Liver (tissue), 9 donors: Measurements from ENCODE around the gene MYO16. TPM values are rescaled to one million over a fixed set of nuclear protein-coding genes. Genes with fewer than 3 reads are reported as not detected.

Source experiments
- DNase-seq: peaks from one replicate; pipeline ENCODE4 v3.0.0-alpha.2; 2017; ENCODE audit warnings: low spot score
- H3K27ac ChIP-seq, 2 donors: one replicate each; pipeline ENCODE4 v1.7.0; 2013; ENCODE audit warnings: inconsistent platforms in 2 of 2, low read length in 2 of 2, control low read depth in 1 of 2, low read depth in 1 of 2, mild to moderate bottlenecking in 1 of 2
- H3K27me3 ChIP-seq, 4 donors: one replicate each; pipeline versions ENCODE4 v1.6.1 to v1.7.0; 2013; ENCODE audit warnings: low read length in 3 of 4, inconsistent platforms in 1 of 4, mild to moderate bottlenecking in 1 of 4, moderate library complexity in 1 of 4; ENCODE audit not compliant: control insufficient read depth in 4 of 4, insufficient read depth in 4 of 4
- H3K36me3 ChIP-seq, 4 donors: one replicate each; pipeline versions ENCODE4 v1.6.1 to v1.7.0; 2013; ENCODE audit warnings: low read length in 3 of 4, mild to moderate bottlenecking in 3 of 4, low read depth in 1 of 4, moderate library complexity in 1 of 4; ENCODE audit not compliant: control insufficient read depth in 4 of 4, insufficient read depth in 3 of 4
- H3K4me1 ChIP-seq, 4 donors: one replicate each; pipeline versions ENCODE4 v1.6.1 to v1.7.0; 2013; ENCODE audit warnings: low read length in 3 of 4, mild to moderate bottlenecking in 3 of 4, moderate library complexity in 1 of 4; ENCODE audit not compliant: control insufficient read depth in 4 of 4, insufficient read depth in 4 of 4
- H3K4me3 ChIP-seq, 3 donors: one replicate each; pipeline versions ENCODE4 v1.6.1 to v1.7.0; 2013; ENCODE audit warnings: low read length in 3 of 3, control low read depth in 1 of 3, low read depth in 1 of 3, mild to moderate bottlenecking in 1 of 3
- H3K9ac ChIP-seq, 2 donors: one replicate each; pipeline ENCODE4 v1.7.0; 2013; ENCODE audit warnings: low read length in 2 of 2, mild to moderate bottlenecking in 2 of 2, moderate library complexity in 2 of 2, control low read depth in 1 of 2, low read depth in 1 of 2
- H3K9me3 ChIP-seq, 4 donors: one replicate each; pipeline versions ENCODE4 v1.6.1 to v1.7.0; 2013; ENCODE audit warnings: low read length in 3 of 4; ENCODE audit not compliant: control insufficient read depth in 4 of 4
- CTCF ChIP-seq: fragments of 150-350 bp; IDR thresholded peaks from 2 replicates; pipeline ENCODE4 v1.5.1; 2017; ENCODE audit warnings: improper control_type of control experiment, low read depth, low read length; ENCODE audit not compliant: missing input control
- EGR1 ChIP-seq, 2 donors: IDR thresholded peaks; 2 replicates each; pipeline ENCODE4 v1.6.1; 2016 to 2018; ENCODE audit warnings: antibody characterized with exemption in 2 of 2, low read depth in 2 of 2
- FOXA1 ChIP-seq: IDR thresholded peaks from 2 replicates; pipeline ENCODE4 v1.6.1; 2016; ENCODE audit warnings: antibody characterized with exemption
- FOXA2 ChIP-seq: IDR thresholded peaks from 2 replicates; pipeline ENCODE4 v1.6.1; 2016; ENCODE audit warnings: antibody characterized with exemption
- GABPA ChIP-seq, 2 donors: IDR thresholded peaks in 1 of 2; conservative IDR thresholded peaks in 1 of 2; 2 replicates each; pipeline ENCODE4 v1.6.1; 2016; ENCODE audit warnings: antibody characterized with exemption in 2 of 2, mild to moderate bottlenecking in 1 of 2, moderate library complexity in 1 of 2
- HNF4A ChIP-seq, 2 donors: conservative IDR thresholded peaks; 2 replicates each; pipeline ENCODE4 v1.6.1; 2016; ENCODE audit warnings: antibody characterized with exemption in 2 of 2, mild to moderate bottlenecking in 2 of 2
- HNF4G ChIP-seq: IDR thresholded peaks from 2 replicates; pipeline ENCODE4 v1.6.1; 2016; ENCODE audit warnings: antibody characterized with exemption
- MAX ChIP-seq: IDR thresholded peaks from 2 replicates; pipeline ENCODE4 v1.6.1; 2016; ENCODE audit warnings: antibody characterized with exemption
- NR2F2 ChIP-seq: IDR thresholded peaks from 2 replicates; pipeline ENCODE4 v1.6.1; 2016; ENCODE audit warnings: antibody characterized with exemption
- RAD21 ChIP-seq, 2 donors: IDR thresholded peaks; 2 replicates each; pipeline ENCODE4 v1.6.1; 2016; ENCODE audit warnings: antibody characterized with exemption in 2 of 2, mild to moderate bottlenecking in 2 of 2
- REST ChIP-seq: IDR thresholded peaks from 2 replicates; pipeline ENCODE4 v1.6.1; 2016; ENCODE audit warnings: antibody characterized with exemption, mild to moderate bottlenecking
- RXRA ChIP-seq, 2 donors: IDR thresholded peaks; 2 replicates each; pipeline ENCODE4 v1.6.1; 2017 to 2018; ENCODE audit warnings: antibody characterized with exemption in 2 of 2, mild to moderate bottlenecking in 1 of 2
- SP1 ChIP-seq: IDR thresholded peaks from 2 replicates; pipeline ENCODE4 v1.6.1; 2018; ENCODE audit warnings: antibody characterized with exemption, mild to moderate bottlenecking
- YY1 ChIP-seq: IDR thresholded peaks from 2 replicates; pipeline ENCODE4 v1.6.1; 2016; ENCODE audit warnings: antibody characterized with exemption, mild to moderate bottlenecking
- ZBTB33 ChIP-seq: IDR thresholded peaks from 2 replicates; pipeline ENCODE4 v1.6.1; 2016; ENCODE audit warnings: antibody characterized with exemption
- WGBS: extraction: QIAGEN DNeasy Blood & Tissue Kit; methylation state at CpG from one replicate; pipeline ENCODE4 v1.1.7; 2013; 5-methylcytosine and 5-hydroxymethylcytosine counted together
- polyA plus RNA-seq, 2 donors: library from polyadenylated mRNA; stranded (reverse) in 1 of 2; unstranded in 1 of 2; fragments of 200-250 nt in 1 of 2; fragments of >200 nt in 1 of 2; fragmentation: Nextera tagmentation in 1 of 2; extraction: Ambion mirVana in 1 of 2; gene quantifications; one replicate each; pipeline versions ENCODE4 v1.2.1 to v1.2.3, GENCODE V29; 2013 to 2015
- total RNA-seq, 2 donors: library from RNA; depleted of rRNA; stranded (reverse); fragments of >200 nt; gene quantifications; one replicate each; pipeline ENCODE4 v1.2.3, GENCODE V29; 2014
- donor health status: healthy.
- donor health status: healthy.
- donor health status: healthy.
- donor health status: healthy.
- donor health status: healthy.

MYO16 gene
- total and polyA plus RNA-seq, 4 donors: 0.37 to 1.1 (median 0.68) TPM

- 80% methylated on average over 2 of the region's 2 CpGs for WGBS
- H3K36me3 ChIP-seq: no peaks in the 10 kb centered on the region
- H3K4me1 ChIP-seq: no peaks in the 10 kb centered on the region
- H3K4me3 ChIP-seq: no peak overlapping the region
- TF ChIP-seq ZBTB33 (no peak), YY1 (no peak), RXRA (IDR thresholded peaks at IDR 0.05) (no peak), SP1 (no peak), FOXA1 (no peak), GABPA (IDR thresholded peaks at IDR 0.05 in 1 of 2, conservative IDR thresholded peaks at IDR 0.05 in 1 of 2) (no peak), CTCF (no peak), FOXA2 (no peak), HNF4A (conservative IDR thresholded peaks at IDR 0.05) (no peak), HNF4G (no peak), EGR1 (IDR thresholded peaks at IDR 0.05; ENCODE audit: low read depth in 2 of 2) (no peak), NR2F2 (no peak), MAX (no peak), REST (no peak), RAD21 (IDR thresholded peaks at IDR 0.05) (no peak)
- DNase-seq: no peak
- H3K9me3 ChIP-seq: no peaks in the 10 kb centered on the region
- H3K9ac ChIP-seq: no peak overlapping the region
- no peaks in the 10 kb centered on the region for H3K27me3 ChIP-seq
- H3K27ac ChIP-seq: no peak overlapping the region
These were observed 183.2 kb downstream of the MYO16 start for GRCh38 chr13:108812661-108813060.

GRCh38 chr13:108813587-108814170 is 184.3 kb downstream of the MYO16 start:
- no peaks in the 10 kb centered on the region for H3K27me3 ChIP-seq
- no peak for TF ChIP-seq RXRA (IDR thresholded peaks at IDR 0.05)
- TF ChIP-seq RAD21 (IDR thresholded peaks at IDR 0.05): no peak
- no peak for TF ChIP-seq MAX
- no peak for TF ChIP-seq SP1
- no peak for TF ChIP-seq GABPA (IDR thresholded peaks at IDR 0.05 in 1 of 2, conservative IDR thresholded peaks at IDR 0.05 in 1 of 2)
- 80% methylated on average over 2 of the region's 2 CpGs for WGBS
- no peaks in the 10 kb centered on the region for H3K9me3 ChIP-seq
- no peak overlapping the region for H3K27ac ChIP-seq
- no peak overlapping the region for H3K4me3 ChIP-seq
- H3K4me1 ChIP-seq: no peaks in the 10 kb centered on the region
- H3K36me3 ChIP-seq: no peaks in the 10 kb centered on the region
- DNase-seq: no peak
- H3K9ac ChIP-seq: no peak overlapping the region
